ENCODE measurements around the gene PJA2.
"Not testable (repeated sequence)": the region's sequence is repeated elsewhere in the genome, so short reads cannot be mapped to it uniquely, and the experiment has no call there.

PJA2 gene

GRCh38 chr5:109307456-109307855, 102.3 kb downstream of the PJA2 start:
- DNase-seq = no peak

DNA sequence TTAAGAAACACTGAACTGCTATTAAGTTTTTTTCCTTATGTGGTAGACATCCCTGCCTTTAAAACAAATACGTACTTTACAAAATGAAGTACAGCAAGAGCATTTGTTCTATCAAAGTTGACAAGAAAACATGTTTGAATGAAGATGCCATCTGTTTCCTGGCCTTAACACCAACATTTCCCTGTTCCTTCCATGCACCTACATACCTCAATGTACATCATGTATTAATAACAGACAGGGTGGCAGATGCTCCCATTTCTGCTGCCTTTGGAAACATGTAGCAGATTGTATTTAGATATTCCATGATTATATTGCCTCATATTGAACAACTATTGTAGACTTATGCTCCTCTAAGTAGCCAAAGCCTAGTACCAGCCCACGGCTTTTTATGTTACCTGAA, 104.4 kb downstream of the PJA2 start:
- DNase-seq = no peak

GRCh38 chr5:109304309-109304708, 105.5 kb downstream of the PJA2 start:
- no peak for DNase-seq

- no peak for DNase-seq
These were observed 109.4 kb downstream of the PJA2 start for GRCh38 chr5:109300367-109300766.

DNA sequence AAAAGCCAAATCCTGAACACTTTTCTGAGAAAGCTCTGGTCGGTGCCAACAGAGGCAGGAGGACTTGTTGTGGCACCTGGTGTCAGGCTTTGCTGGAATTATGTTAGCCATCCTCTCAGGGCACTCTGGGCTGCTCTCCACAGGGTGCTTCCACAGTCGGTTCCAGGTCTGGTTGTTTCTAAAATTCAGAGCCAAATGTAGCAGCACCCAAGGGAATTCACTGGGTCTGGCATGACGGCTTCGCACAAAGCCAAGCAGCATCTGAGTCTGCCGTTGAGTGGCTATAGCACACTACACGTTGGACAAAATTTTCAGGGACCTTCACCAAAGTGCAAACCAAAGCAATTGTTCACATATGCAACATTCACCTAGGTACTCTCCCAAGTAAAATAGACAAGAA, 110.2 kb downstream of the PJA2 start:
- DNase-seq = no peak

DNA sequence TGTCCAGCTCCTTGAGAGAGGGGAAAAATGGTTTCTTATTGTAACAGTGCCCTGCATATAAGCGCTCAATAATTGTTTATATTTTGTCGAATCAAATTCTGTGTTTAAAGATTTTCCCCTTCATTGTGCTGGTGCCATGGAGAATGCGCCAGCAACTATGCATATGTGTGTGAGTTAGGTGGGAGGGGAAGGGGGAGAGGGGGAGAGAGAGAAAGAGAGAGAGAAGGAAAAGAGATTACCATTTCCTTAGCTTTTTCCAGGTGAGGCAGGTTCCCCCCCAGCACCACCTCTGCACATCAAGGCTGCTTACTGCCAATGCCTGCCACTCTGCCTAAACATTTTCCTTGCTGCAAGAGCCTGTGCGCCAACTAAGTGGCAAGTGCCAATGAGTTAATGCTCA, 111.0 kb downstream of the PJA2 start:
- DNase-seq = no peak

- DNase-seq = no peak
These were observed 111.9 kb downstream of the PJA2 start for GRCh38 chr5:109297900-109298299.

GRCh38 chr5:109291090-109291489, 118.7 kb downstream of the PJA2 start:
- no peak for DNase-seq

DNA sequence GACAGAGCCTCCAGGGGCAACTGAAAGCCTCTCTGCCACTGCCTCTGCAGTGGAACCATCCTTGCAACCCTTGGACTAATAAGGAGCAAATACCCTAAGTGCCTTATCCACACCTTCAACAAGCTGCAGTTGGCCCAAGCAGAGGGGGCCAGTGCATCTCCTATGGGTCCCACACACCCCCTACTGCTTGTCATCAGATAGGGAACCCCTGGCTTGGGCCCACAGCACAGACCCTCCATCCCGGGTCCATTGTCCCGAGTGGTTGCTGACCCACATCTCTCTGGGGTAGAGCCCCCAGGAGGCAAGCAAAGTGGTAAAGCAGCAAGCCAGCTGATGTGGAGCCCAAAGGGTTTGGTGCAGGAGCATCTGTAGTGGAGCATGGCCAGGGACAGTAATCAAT, 119.5 kb downstream of the PJA2 start:
- DNase-seq = no peak

DNA sequence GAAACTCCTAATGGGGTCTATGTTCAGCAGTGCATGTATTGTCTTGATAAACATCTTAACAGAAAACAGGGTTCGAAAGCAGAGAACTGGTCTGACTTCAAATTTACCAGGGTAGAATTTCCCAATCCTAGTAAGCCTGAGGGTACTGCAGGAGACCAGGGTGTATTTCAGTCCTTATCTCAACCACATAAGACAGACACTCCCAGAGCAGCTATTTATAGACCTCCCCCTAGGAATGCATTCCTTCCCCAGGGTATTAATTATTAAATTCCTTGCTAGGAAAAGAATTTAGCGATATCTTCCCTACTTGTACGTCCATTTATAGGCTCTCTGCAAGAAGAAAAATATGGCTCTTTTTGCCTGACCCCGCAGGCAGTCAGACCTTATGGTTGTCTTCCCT, 123.1 kb downstream of the PJA2 start:
- DNase-seq = not testable (repeated sequence)
